K562 (cell line): ENCODE data around the gene FRMD4A. TPM values are rescaled to one million over a fixed set of nuclear protein-coding genes. Genes with fewer than 3 reads are reported as not detected.

Experiments
- ATAC-seq: fragments of 200-7000 bp; cut with Tn5 transposase; 3 replicates; pipeline ENCODE4 v1.9.1; 2020; ENCODE audit warnings: moderate library complexity
- BruUV-seq: library from RNA; stranded (reverse); fragments of 400-500 nt; replicated peaks from 2 replicates; lab custom pipeline; 2021; lab: Mats Ljungman, UMichigan
- CTCF ChIA-PET: fragments of 300-600 bp; formaldehyde crosslinking; extraction: SDS; loops from one replicate; lab custom pipeline; 2021; ENCODE audit warnings: low intra/inter-chr PET ratio; lab: Yijun Ruan, JAX
- POLR2A ChIA-PET: fragments of 300-600, 350-650 bp; sonication (Branson Sonifier 250); formaldehyde crosslinking; extraction: SDS; loops from one replicate; lab custom pipeline; 2021; ENCODE audit warnings: antibody characterized with exemption, inconsistent platforms; lab: Yijun Ruan, JAX
- DNase-seq, 4 experiments: peaks; one replicate each; pipeline versions ENCODE4 v3.0.0 to v3.0.0-alpha.2; 2011 to 2018; ENCODE audit warnings: low spot score in 3 of 4, mixed read lengths in 3 of 4; ENCODE audit errors: extremely low read depth in 1 of 4
- FAIRE-seq: peaks from 2 replicates; lab custom pipeline; 2011; peaks lifted over from hg19 to GRCh38; lab: Jason Lieb, UNC
- H2AFZ ChIP-seq: 2 replicates; pipeline ENCODE4 v1.6.0; 2011; ENCODE audit warnings: low read depth, low read length, control low read depth, inconsistent platforms
- H3K27ac ChIP-seq: fragments of 200-600 bp; 3 replicates; pipeline ENCODE4 v1.8.0; 2011; ENCODE audit warnings: low read depth, mild to moderate bottlenecking, control low read depth, inconsistent platforms, low read length, moderate library complexity, mixed read lengths; ENCODE audit errors: extremely low read depth
- H3K27me3 ChIP-seq, 2 experiments: fragments of 300-600 bp in 1 of 2; 2 replicates in 1 of 2; 3 replicates in 1 of 2; pipeline versions ENCODE4 v1.6.0 to v1.8.0; 2011; ENCODE audit warnings: inconsistent platforms in 2 of 2, low read length in 2 of 2, mild to moderate bottlenecking in 1 of 2, mixed read lengths in 1 of 2, moderate library complexity in 1 of 2; ENCODE audit not compliant: control insufficient read depth in 2 of 2, insufficient read depth in 2 of 2
- H3K36me3 ChIP-seq: fragments of 300-600 bp; 3 replicates; pipeline ENCODE4 v1.8.0; 2011; ENCODE audit warnings: mild to moderate bottlenecking, low read length, inconsistent platforms; ENCODE audit not compliant: control insufficient read depth, insufficient read depth
- H3K4me1 ChIP-seq, 2 experiments: fragments of 200-600 bp in 1 of 2; replicated peaks in 1 of 2; 2 replicates in 1 of 2; 3 replicates in 1 of 2; pipeline versions ENCODE4 v1.5.1 to v1.8.0; 2011; ENCODE audit warnings: inconsistent platforms in 2 of 2, low read length in 2 of 2, mild to moderate bottlenecking in 1 of 2, mixed read lengths in 1 of 2, moderate library complexity in 1 of 2; ENCODE audit not compliant: control insufficient read depth in 2 of 2, insufficient read depth in 2 of 2
- H3K4me2 ChIP-seq: 2 replicates; pipeline ENCODE4 v1.6.1; 2011; ENCODE audit warnings: low read length, control low read depth, inconsistent platforms, mixed read lengths; ENCODE audit not compliant: insufficient read depth
- H3K4me3 ChIP-seq: fragments of 200-600 bp; sonication (generic), shearing (Covaris generic); 2 replicates; pipeline ENCODE4 v1.5.1; 2016; ENCODE audit warnings: control low read depth, inconsistent platforms
- H3K79me2 ChIP-seq: fragments of 200-600 bp; 3 replicates; pipeline ENCODE4 v1.8.0; 2011; ENCODE audit warnings: low read length, inconsistent platforms; ENCODE audit not compliant: control insufficient read depth, insufficient read depth
- H3K9ac ChIP-seq, 2 experiments: 2 replicates each; pipeline versions ENCODE4 v1.6.0 to v1.6.1; 2011; ENCODE audit warnings: low read depth in 2 of 2, low read length in 2 of 2, control low read depth in 1 of 2, inconsistent platforms in 1 of 2, mild to moderate bottlenecking in 1 of 2, mixed read lengths in 1 of 2; ENCODE audit not compliant: insufficient read depth in 1 of 2
- H3K9me1 ChIP-seq: one replicate; pipeline ENCODE4 v1.6.0; 2011; ENCODE audit warnings: inconsistent platforms, mild to moderate bottlenecking, low read length, moderate library complexity; ENCODE audit not compliant: control insufficient read depth, insufficient read depth
- H3K9me3 ChIP-seq: replicated peaks from 2 replicates; pipeline ENCODE4 v1.5.1; 2011; ENCODE audit warnings: low read depth, low read length, inconsistent platforms; ENCODE audit not compliant: control insufficient read depth, insufficient read depth
- H4K20me1 ChIP-seq: replicated peaks from 2 replicates; pipeline ENCODE4 v1.6.1; 2011; ENCODE audit warnings: low read length, inconsistent platforms, mixed read lengths; ENCODE audit not compliant: control insufficient read depth, insufficient read depth
- ASH1L ChIP-seq: fragments of 450-650 bp; IDR thresholded peaks from 2 replicates; pipeline ENCODE4 v1.6.1; 2018; ENCODE audit warnings: borderline replicate concordance, mild to moderate bottlenecking, low read depth; ENCODE audit not compliant: partially characterized antibody
- BRCA1 ChIP-seq, 2 experiments: fragments of 450-650 bp in 1 of 2; sonication (generic) in 1 of 2; formaldehyde crosslinking in 1 of 2; IDR thresholded peaks; 2 replicates each; pipeline versions ENCODE4 v1.5.0 to v1.6.1; 2017 to 2020; ENCODE audit warnings: mild to moderate bottlenecking in 1 of 2, missing genetic modification reagents in 1 of 2
- CREB1 ChIP-seq, 2 experiments: sonication (generic) in 1 of 2; formaldehyde crosslinking in 1 of 2; IDR thresholded peaks; 2 replicates each; pipeline versions ENCODE4 v1.6.1 to v1.8.0; 2012 to 2022; ENCODE audit warnings: inconsistent platforms in 1 of 2, mild to moderate bottlenecking in 1 of 2, missing genetic modification reagents in 1 of 2, moderate library complexity in 1 of 2
- ELF2 ChIP-seq: fragments of 250-450 bp; sonication (Bioruptor Pico); IDR thresholded peaks from 2 replicates; pipeline ENCODE4 v1.5.0; 2021; ENCODE audit warnings: mild to moderate bottlenecking
- MXI1 ChIP-seq: IDR thresholded peaks from 2 replicates; pipeline ENCODE4 v1.6.1; 2011; ENCODE audit warnings: low read depth, mild to moderate bottlenecking, improper control_type of control experiment, low read length
- RNF2 ChIP-seq: sonication (generic); IDR thresholded peaks from 2 replicates; pipeline ENCODE4 v1.6.1; 2016
- SNAPC5 ChIP-seq: fragments of 250-450 bp; sonication (Bioruptor Pico); IDR thresholded peaks from 2 replicates; pipeline ENCODE4 v1.8.0; 2021; ENCODE audit warnings: moderate library complexity, mild to moderate bottlenecking, inconsistent platforms
- SRSF3 ChIP-seq: fragments of 200-400 bp; formaldehyde crosslinking; IDR thresholded peaks from 2 replicates; pipeline ENCODE4 v1.6.1; 2016; ENCODE audit warnings: mild to moderate bottlenecking, low read length, moderate library complexity; ENCODE audit not compliant: insufficient read depth
- SRSF7 ChIP-seq: fragments of 200-400 bp; formaldehyde crosslinking; optimal IDR thresholded peaks from 2 replicates; pipeline ENCODE3; 2017; ENCODE audit warnings: mild to moderate bottlenecking, low read depth, low read length
- SRSF9 ChIP-seq: fragments of 200-400 bp; formaldehyde crosslinking; IDR thresholded peaks from 2 replicates; pipeline ENCODE4 v1.6.1; 2017; ENCODE audit warnings: low read depth, low read length, borderline replicate concordance
- TFE3 ChIP-seq: fragments of 450-650 bp; formaldehyde crosslinking; IDR thresholded peaks from 2 replicates; pipeline ENCODE4 v1.4.0; 2020; ENCODE audit warnings: mild to moderate bottlenecking, mixed read lengths
- ZNF253 ChIP-seq: fragments of 250-450 bp; sonication (Bioruptor Pico); conservative IDR thresholded peaks from 2 replicates; pipeline ENCODE4 v1.6.1; 2021; ENCODE audit warnings: mild to moderate bottlenecking
- ZNF551 ChIP-seq: fragments of 250-450 bp; sonication (Bioruptor Pico); IDR thresholded peaks from 2 replicates; pipeline ENCODE4 v1.5.0; 2021; ENCODE audit warnings: mild to moderate bottlenecking, moderate library complexity
- WGBS: fragments of 100-300 bp; shearing (Covaris generic); methylation state at CpG from one replicate; pipeline ENCODE4 v1.1.6; 2016; ENCODE audit warnings: low coverage, mixed read lengths; ENCODE audit not compliant: insufficient coverage; ENCODE audit errors: missing lambda C conversion rate; 5-methylcytosine and 5-hydroxymethylcytosine counted together
- in situ Hi-C: fragments of 300-500 bp; cut with MboI; formaldehyde crosslinking; loops from 4 replicates; pipeline ENCODE4 v1.15.0; 2018; ENCODE audit warnings: inconsistent platforms, mixed read lengths
- intact Hi-C: fragments of 100-400 bp; cut with micrococcal nuclease; formaldehyde crosslinking; loops from 2 replicates; pipeline ENCODE4 v1.14.2; 2022
- polyA plus RNA-seq, 8 experiments: library from polyadenylated mRNA; depleted of rRNA in 4 of 8; stranded (reverse) in 5 of 8; unstranded in 3 of 8; fragments of >200 nt; fragmentation: Nextera tagmentation in 2 of 8; fragmentation: Illumina TruSeq in 1 of 8; extraction: Ambion mirVana in 2 of 8; extraction: Trizol in 1 of 8; gene quantifications; 2 replicates each; pipeline versions ENCODE4 v1.2.1 to v1.2.3, GENCODE V29; 2011 to 2014; ENCODE audit warnings: inconsistent platforms in 1 of 8, missing spikeins in 1 of 8
- total RNA-seq, 7 experiments: library from RNA; depleted of rRNA in 6 of 7; stranded (reverse); fragments of >200 nt in 6 of 7; fragmentation: Illumina TruSeq in 2 of 7; extraction: Trizol in 2 of 7; gene quantifications; 2 replicates each; pipeline versions ENCODE4 v1.2.1 to v1.2.3, GENCODE V29; 2011 to 2021; ENCODE audit warnings: low replicate concordance in 1 of 7
- TF ChIP-seq, protein P1 (sequence below): fragments of 450-650 bp; conservative IDR thresholded peaks from 2 replicates; pipeline ENCODE4 v1.6.1; 2016; ENCODE audit warnings: missing genetic modification characterization, low read depth, mild to moderate bottlenecking, control low read depth, missing compliant biosample characterization

FRMD4A gene
- total and polyA plus RNA-seq, 9 of the 15 experiments (the other 6 are each of a cell fraction or from before 2014, with no cell fraction given) = 0.80 to 5.2 (median 3.0) TPM

GRCh38 chr10:13790196-13790595, 540.5 kb downstream of the FRMD4A start:
- H3K4me2 ChIP-seq = no peak overlapping the region
- H3K9me3 ChIP-seq = no peaks in the 10 kb centered on the region
- no peaks in the 10 kb centered on the region for H3K4me1 ChIP-seq
- no peak overlapping the region for H3K9ac ChIP-seq
- H3K36me3 ChIP-seq = no peaks in the 10 kb centered on the region
- H3K79me2 ChIP-seq = no peaks in the 10 kb centered on the region
- in situ Hi-C loops = no loop called here
- DNase-seq = no peak
- TF ChIP-seq TFE3 (CRISPR knock-in tag) (no peak), ZNF253 (CRISPR knock-in tag) (no peak), SRSF7 (no peak), ELF2 (CRISPR knock-in tag) (no peak), SNAPC5 (no peak), ASH1L (no peak), ZNF551 (CRISPR knock-in tag) (no peak), RNF2 (no peak), SRSF3 (no peak), CREB1 (IDR thresholded peaks at IDR 0.05) (no peak), CREB1 (CRISPR knock-in tag; IDR thresholded peaks at IDR 0.05) (no peak), MXI1 (no peak), BRCA1 (IDR thresholded peaks at IDR 0.05) (no peak), BRCA1 (CRISPR knock-in tag; IDR thresholded peaks at IDR 0.05) (no peak), SRSF9 (no peak)
- TF ChIP-seq, protein P1, sequence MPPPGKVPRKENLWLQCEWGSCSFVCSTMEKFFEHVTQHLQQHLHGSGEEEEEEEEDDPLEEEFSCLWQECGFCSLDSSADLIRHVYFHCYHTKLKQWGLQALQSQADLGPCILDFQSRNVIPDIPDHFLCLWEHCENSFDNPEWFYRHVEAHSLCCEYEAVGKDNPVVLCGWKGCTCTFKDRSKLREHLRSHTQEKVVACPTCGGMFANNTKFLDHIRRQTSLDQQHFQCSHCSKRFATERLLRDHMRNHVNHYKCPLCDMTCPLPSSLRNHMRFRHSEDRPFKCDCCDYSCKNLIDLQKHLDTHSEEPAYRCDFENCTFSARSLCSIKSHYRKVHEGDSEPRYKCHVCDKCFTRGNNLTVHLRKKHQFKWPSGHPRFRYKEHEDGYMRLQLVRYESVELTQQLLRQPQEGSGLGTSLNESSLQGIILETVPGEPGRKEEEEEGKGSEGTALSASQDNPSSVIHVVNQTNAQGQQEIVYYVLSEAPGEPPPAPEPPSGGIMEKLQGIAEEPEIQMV (tag) = no peak
- ChIA-PET CTCF (no interaction called here), POLR2A (no interaction called here)
- ATAC-seq = no peak
- H3K27me3 ChIP-seq = peaks cover 19 to 31% of the 10 kb centered on the region in 2 experiments; a peak in 4 of 5 replicates
- no peaks in the 10 kb centered on the region for H3K9me1 ChIP-seq
- 0% methylated on average over 9 of the region's 9 CpGs for WGBS
- BruUV-seq = no TSS peak
- no peak overlapping the region for H2AFZ ChIP-seq
- H3K27ac ChIP-seq = no peak overlapping the region
- H4K20me1 ChIP-seq = no peaks in the 10 kb centered on the region
- H3K4me3 ChIP-seq = no peak overlapping the region
- intact Hi-C loops = no loop called here
- no peak for FAIRE-seq
